GM12801 (cell line): ENCODE data around the gene SLC51B.

ENCODE experiments used
- TF ChIP-seq, protein P1 (sequence below): IDR thresholded peaks from one replicate; pipeline ENCODE4 v1.5.1; 2011; ENCODE audit warnings: control low read depth; ENCODE audit not compliant: insufficient read length; ENCODE audit errors: extremely low read depth

SLC51B gene

DNA sequence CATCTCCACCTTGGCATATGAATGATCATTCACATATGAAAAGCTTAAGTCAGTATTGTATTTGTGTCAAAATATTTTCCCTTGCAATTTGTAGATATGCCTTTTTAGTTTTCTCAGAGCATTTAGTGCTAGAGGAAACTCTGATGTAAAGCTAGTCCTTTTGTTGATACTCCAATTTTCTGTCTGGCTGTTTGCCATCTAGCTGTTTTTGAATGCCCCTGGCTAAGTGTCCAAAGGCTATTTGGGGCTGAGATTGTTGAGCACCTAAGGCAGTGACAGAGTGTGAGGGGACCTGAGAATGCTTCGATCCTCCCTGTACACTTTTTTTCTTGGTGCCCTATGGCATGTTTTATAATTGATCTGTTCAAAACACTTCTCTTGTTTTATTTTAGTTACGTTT lies 3.1 kb downstream of the SLC51B start:
- TF ChIP-seq, protein P1, sequence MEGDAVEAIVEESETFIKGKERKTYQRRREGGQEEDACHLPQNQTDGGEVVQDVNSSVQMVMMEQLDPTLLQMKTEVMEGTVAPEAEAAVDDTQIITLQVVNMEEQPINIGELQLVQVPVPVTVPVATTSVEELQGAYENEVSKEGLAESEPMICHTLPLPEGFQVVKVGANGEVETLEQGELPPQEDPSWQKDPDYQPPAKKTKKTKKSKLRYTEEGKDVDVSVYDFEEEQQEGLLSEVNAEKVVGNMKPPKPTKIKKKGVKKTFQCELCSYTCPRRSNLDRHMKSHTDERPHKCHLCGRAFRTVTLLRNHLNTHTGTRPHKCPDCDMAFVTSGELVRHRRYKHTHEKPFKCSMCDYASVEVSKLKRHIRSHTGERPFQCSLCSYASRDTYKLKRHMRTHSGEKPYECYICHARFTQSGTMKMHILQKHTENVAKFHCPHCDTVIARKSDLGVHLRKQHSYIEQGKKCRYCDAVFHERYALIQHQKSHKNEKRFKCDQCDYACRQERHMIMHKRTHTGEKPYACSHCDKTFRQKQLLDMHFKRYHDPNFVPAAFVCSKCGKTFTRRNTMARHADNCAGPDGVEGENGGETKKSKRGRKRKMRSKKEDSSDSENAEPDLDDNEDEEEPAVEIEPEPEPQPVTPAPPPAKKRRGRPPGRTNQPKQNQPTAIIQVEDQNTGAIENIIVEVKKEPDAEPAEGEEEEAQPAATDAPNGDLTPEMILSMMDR = no peak

- TF ChIP-seq, protein P1 = no peak
Observed at GRCh38 chr15:65049418-65049840, 4.2 kb downstream of the SLC51B start.

DNA sequence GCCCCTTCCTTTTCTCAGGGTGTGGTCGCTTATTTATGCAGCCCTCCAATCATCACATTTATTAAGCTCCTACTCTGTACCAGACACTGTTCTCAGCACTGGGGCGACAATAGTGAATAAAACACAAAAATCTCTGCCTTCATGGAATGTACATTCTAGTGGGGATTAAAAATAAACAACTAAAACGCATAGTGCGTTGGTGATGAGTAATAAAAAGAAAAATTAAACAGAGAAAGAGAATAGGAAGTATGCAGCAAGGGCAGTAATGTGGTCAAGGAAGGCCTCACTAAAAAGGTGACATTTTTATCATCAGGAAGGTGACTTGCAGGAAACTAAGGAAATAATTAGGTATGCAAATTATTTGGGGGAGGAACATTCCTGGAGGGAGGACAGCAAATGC lies 5.1 kb downstream of the SLC51B start:
- TF ChIP-seq, protein P1 = no peak

DNA sequence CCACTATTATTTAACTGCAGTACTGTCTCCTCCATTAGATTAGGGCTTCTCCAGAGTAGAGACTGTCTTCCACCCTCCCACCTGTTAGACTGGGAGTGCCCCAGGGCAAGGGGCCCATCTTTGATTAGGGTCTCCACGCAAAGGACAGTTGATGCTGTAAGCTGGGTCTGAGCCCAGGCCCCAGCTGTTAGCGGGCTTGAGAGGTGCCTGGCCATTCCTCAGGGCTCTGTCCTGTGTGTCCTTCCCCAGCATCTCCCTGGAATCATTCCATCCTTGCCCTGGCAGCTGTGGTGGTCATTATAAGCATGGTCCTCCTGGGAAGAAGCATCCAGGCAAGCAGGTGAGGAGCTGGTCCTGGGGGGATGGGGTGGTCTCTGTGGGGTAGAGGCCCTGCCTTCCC lies 6.1 kb downstream of the SLC51B start:
- TF ChIP-seq, protein P1 = no peak

DNA sequence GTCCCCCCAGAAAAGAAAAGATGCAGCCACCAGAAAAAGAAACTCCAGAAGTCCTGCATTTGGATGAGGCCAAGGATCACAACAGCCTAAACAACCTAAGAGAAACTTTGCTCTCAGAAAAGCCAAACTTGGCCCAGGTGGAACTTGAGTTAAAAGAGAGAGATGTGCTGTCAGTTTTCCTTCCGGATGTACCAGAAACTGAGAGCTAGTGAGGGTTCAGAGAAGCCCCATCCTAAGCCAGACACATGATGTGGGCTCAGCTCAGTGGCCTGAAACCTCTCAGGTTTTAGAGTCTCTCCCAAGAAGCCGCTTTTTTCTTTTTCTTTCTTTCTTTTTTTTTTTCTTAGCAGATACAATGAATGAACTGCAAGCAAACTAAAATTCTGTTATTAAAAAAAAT lies 7.8 kb downstream of the SLC51B start:
- TF ChIP-seq, protein P1 = no peak

GRCh38 chr15:65054333-65055200 lies 9.4 kb downstream of the SLC51B start:
- TF ChIP-seq, protein P1 = no peak

- TF ChIP-seq, protein P1 = no peak
Observed at GRCh38 chr15:65055201-65055870, 10.1 kb downstream of the SLC51B start.
